ENCODE data around the gene TMEM41B. TPM values are rescaled to one million over a fixed set of nuclear protein-coding genes. Genes with fewer than 3 reads are reported as not detected.

TMEM41B gene
- total and polyA plus RNA-seq, 2 of the 8 experiments (the other 6 are each of a cell fraction or from before 2014, with no cell fraction given): 24.3 to 50.1 TPM

DNA sequence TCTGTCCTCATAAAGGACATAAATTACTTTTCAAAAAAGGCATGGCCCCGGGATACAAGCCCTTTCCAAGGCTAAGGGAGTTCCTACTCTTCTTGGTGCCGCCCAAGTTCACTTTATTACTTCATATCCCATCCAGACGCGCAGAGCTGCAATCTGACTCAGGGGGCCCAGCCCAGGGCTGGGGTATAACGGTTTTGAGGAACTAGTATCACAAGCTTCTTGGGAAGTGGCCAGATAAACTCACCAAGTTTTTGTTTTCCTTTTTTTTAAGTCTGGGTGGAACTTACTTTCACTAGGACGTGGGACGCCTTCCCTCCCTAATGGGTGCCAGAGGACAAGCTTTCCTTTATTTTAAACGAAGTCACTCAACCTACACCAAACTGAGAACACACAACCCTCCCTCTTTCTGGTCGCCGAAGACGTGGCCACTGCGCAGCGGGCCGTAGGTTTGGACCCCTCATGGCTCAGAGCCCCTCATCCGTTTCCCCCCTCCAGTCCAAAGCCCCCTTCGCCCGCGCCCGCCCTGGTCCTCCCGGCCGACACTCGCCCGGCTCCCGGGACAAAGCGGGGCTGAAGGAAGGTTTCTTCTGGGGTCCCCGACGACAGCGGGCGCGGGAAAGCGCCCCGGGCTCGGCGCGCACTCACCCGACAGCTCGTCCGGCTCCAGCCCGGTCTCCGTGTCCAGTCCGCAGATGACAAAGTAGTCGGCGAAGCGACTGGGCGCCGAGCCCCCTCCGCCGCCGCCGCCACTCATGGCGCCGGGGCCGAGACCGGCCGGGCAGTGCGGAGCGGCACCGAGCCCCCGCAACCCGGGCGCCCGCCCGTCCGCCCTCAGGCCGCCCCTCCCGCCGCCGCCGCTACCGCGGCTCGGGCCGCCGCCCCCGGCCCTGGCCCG, 49.8 kb downstream of the TMEM41B start (continued):
- no peak for TF ChIP-seq CTBP2 (IDR thresholded peaks at IDR 0.05; ENCODE audit: borderline replicate concordance, insufficient read depth, insufficient read length, low read length)
- no peak for TF ChIP-seq SP2 (IDR thresholded peaks at IDR 0.05; ENCODE audit: low read length)
- TF ChIP-seq CREB1 (IDR thresholded peaks at IDR 0.05): 0 out of 2 replicates have a peak, but pooled peaks have one; percentile 21
- TF ChIP-seq FOSL1 (IDR thresholded peaks at IDR 0.05; ENCODE audit: insufficient read depth, low read depth, low read length): no peak
- no peak for TF ChIP-seq CHD2 (IDR thresholded peaks at IDR 0.05; ENCODE audit: low read length)

Data from H1 (cell line).